Fibroblast of villous mesenchyme (primary cell): ENCODE results near the gene ZNF281. TPM values are rescaled to one million over a fixed set of nuclear protein-coding genes. Genes with fewer than 3 reads are reported as not detected.
"Not testable (repeated sequence)": the region's sequence is repeated elsewhere in the genome, so short reads cannot be mapped to it uniquely, and the experiment has no call there.

ENCODE experiments used
- DNase-seq: peaks from one replicate; pipeline ENCODE4 v3.0.0-alpha.2; 2010; ENCODE audit warnings: low read depth
- H3K4me3 ChIP-seq: 2 replicates; pipeline ENCODE4 v1.5.1; 2011; ENCODE audit warnings: low read depth, mild to moderate bottlenecking, low read length
- CTCF ChIP-seq: IDR thresholded peaks from 2 replicates; pipeline ENCODE4 v1.5.1; 2012; ENCODE audit warnings: low read depth, mild to moderate bottlenecking, low read length; ENCODE audit not compliant: insufficient read depth
- total RNA-seq: library from RNA; depleted of rRNA; stranded (reverse); fragments of >200 nt; gene quantifications from 2 replicates; pipeline ENCODE4 v1.2.3, GENCODE V29; 2012

Gene ZNF281
- total RNA-seq, 1 donor: 48.8 TPM

- no peak overlapping the region for H3K4me3 ChIP-seq
- no peak for DNase-seq
- no peak for TF ChIP-seq CTCF
Measured at GRCh38 chr1:200448034-200448762, 38.4 kb upstream of the ZNF281 start.

DNA sequence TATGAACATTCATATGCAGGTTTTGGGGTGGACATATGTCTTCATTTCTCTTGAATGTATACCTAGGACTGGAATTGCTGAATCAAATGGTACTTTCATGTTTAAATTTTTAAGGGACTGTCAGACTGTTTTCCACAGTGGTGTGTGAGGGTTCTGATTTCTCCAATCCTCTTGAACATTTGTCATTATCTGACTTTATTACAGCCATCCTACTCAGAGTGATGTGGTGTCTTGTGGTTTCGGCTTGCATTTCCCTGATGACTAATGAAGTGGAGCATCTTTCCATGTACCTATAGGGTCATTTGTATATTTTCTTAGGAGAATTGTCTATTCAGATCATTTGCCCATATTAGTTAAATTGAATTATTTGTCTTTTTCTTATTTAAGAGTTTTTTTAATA, 35.4 kb upstream of the ZNF281 start:
- H3K4me3 ChIP-seq: no peak overlapping the region
- DNase-seq: peak; percentile 28
- TF ChIP-seq CTCF: no peak

DNA sequence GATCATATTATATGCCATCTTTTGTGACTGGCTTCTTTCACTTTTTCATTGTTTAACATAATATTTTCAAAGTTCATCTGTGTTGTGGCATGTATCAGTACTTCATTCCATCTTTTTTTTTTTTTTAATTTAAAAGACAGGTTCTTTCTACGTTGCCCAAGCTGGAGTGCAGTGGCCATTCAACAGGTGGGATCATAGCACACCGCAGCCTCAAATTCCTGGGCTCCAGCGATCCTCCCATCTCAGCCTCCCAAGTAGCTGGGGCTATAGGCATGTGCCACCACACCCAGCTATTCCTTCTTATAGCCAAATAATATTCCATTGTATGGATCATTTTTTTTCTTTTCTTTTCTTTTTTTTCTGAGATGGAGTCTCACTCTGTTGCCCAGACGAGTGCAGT, 34.6 kb upstream of the ZNF281 start:
- no peak for DNase-seq
- TF ChIP-seq CTCF: no peak
- H3K4me3 ChIP-seq: no peak overlapping the region

DNA sequence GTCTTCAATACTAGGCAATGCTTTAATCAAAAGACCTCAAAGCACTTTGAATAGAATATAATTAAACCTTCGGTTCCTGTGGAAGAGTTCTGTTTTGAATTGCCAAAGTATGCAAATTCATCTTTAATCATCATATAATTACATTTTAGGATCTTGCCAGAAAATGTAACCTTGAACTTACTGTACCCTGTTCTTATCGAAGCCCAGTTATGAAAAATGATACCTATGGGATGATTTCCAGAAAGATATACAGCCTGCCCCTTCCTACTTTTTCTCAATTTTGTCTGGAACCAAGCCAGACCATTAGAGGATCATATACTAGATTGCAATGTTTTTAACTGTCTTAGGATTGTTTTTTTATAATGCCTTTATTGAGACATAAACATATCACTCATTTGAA, 34.0 kb upstream of the ZNF281 start:
- no peak overlapping the region for H3K4me3 ChIP-seq
- no peak for TF ChIP-seq CTCF
- DNase-seq: no peak

DNA sequence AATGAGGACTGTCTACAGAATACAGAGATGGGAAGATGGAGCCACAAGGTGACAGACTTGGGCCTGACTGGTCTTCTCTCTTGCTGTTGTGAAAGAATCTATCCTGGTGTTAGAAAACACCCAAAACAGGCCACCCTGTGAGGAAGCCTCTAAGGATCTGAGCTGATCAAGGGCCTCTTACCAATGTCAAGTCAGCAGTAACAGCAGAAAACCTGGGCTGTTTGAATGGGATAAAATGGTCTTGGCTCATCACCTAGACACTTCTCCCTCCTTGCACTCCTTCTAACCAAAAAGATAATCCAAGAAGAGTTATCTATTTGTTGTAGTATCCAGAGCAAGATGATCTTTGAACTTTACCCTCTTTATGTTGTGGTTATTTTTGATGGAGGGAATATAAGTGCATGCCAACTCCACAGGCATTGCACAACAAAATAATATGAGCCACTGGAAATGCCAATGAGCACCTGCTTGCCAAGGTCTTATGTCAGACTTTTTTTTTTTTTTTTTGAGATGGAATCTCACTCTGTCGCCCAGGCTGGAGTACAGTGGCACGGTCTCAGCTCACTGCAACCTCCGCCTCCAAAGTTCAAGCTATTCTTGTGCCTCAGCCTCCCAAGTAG, 32.8 kb upstream of the ZNF281 start:
- no peak for DNase-seq
- no peak for TF ChIP-seq CTCF
- H3K4me3 ChIP-seq: no peak overlapping the region

DNA sequence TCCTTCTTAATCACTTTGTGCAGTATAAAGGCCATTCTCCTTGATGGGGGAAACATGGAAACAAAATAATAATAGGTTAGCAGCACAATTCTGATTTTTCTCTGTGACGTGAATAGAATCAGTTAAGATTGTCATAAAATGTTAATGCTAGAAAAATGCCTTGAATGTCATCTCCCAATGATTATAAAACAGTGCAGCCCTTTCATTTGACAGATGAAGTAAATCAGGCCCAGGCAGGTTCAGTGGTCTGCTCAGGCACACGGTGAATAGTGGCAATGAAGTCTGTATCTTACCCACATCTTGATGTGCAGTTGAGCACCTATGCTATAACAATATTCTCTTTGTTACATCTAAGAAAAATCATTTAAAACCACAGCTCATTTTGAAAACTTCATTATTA, 32.2 kb upstream of the ZNF281 start:
- no peak for TF ChIP-seq CTCF
- DNase-seq: no peak
- no peak overlapping the region for H3K4me3 ChIP-seq

DNA sequence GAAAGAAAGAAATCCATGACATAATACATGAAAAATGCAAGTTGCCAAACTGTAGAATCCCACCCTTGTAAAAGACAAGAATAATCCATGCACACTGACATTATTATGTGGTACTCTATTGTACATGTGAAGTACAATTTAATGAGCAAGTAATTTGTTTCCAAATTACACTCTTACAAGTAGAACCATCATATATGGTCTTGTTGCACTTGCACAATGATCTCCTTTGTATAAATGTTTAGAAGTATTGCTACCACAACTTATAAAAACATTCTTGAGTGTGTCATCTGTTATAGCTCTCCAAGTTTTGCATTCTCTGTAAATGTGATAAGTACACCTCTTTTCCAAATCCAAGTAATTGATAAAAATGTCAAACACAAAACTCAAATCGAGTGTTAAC, 29.1 kb upstream of the ZNF281 start:
- DNase-seq: peak; percentile 61

DNA sequence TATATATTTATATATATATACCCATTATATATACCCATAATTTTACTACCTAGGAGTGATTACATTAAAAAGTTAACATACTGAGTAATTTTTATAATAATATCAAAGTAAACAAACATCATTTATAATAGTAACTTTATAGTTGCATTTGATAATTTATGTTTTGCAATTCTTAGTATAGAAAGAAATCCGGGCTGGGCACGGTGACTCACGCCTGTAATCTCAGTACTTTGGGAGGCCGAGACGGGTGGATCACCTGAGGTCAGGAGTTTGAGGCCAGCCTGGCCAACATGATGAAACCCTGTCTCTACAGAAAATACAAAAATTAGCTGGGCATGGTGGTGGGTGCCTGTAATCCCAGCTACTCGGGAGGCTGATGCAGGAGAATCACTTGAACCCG, 28.6 kb upstream of the ZNF281 start:
- H3K4me3 ChIP-seq, DNase-seq: not testable (repeated sequence)

More for the DNA sequence above, 29.1 kb upstream of the ZNF281 start:
- TF ChIP-seq CTCF: no peak
- no peak overlapping the region for H3K4me3 ChIP-seq
